ENCODE data around the gene RGS7.

RGS7 gene

GRCh38 chr1:240843798-240844197 lies 513.2 kb downstream of the RGS7 start:
- TF ChIP-seq EZH2phosphoT487 (IDR thresholded peaks at IDR 0.05; ENCODE audit: borderline replicate concordance) (no peak), CTCF (conservative IDR thresholded peaks at IDR 0.05; ENCODE audit: low read length) (no peak)
- H3K36me3 ChIP-seq (ENCODE audit: insufficient read depth, low read length): no peaks in the 10 kb centered on the region
- H3K9ac ChIP-seq (ENCODE audit: low read depth, low read length, poor library complexity, severe bottlenecking): no peak overlapping the region
- no peaks in the 10 kb centered on the region for H3K9me3 ChIP-seq (ENCODE audit: insufficient read depth, low read depth, low read length)
- no peaks in the 10 kb centered on the region for H3K79me2 ChIP-seq (ENCODE audit: insufficient read depth, low read length)
- H3K9me2 ChIP-seq (replicated peaks; ENCODE audit: low read depth, low read length): no peaks in the 10 kb centered on the region
- no peak overlapping the region for H2AFZ ChIP-seq (ENCODE audit: low read length)
- H3F3A ChIP-seq (ENCODE audit: low read depth): no peaks in the 10 kb centered on the region
- no peaks in the 10 kb centered on the region for H4K20me1 ChIP-seq (ENCODE audit: insufficient read depth, low read length, poor library complexity, severe bottlenecking)
- no peaks in the 10 kb centered on the region for H3K4me1 ChIP-seq (ENCODE audit: insufficient read depth, low read length, poor library complexity, severe bottlenecking)
- H3K27me3 ChIP-seq (ENCODE audit: insufficient read depth, low read length, poor library complexity, severe bottlenecking): no peaks in the 10 kb centered on the region
- no peak overlapping the region for H3K4me2 ChIP-seq (ENCODE audit: low read depth, low read length, poor library complexity, severe bottlenecking)
- no peak overlapping the region for H3K4me3 ChIP-seq (ENCODE audit: low read length, poor library complexity, severe bottlenecking)

GRCh38 chr1:240836271-240836670 lies 520.7 kb downstream of the RGS7 start:
- no peaks in the 10 kb centered on the region for H3K9me2 ChIP-seq (replicated peaks; ENCODE audit: low read depth, low read length)
- no peak overlapping the region for H3K4me2 ChIP-seq (ENCODE audit: low read depth, low read length, poor library complexity, severe bottlenecking)
- H3K9ac ChIP-seq (ENCODE audit: low read depth, low read length, poor library complexity, severe bottlenecking): no peak overlapping the region
- no peaks in the 10 kb centered on the region for H3F3A ChIP-seq (ENCODE audit: low read depth)
- H3K4me1 ChIP-seq (ENCODE audit: insufficient read depth, low read length, poor library complexity, severe bottlenecking): no peaks in the 10 kb centered on the region
- no peak for TF ChIP-seq CTCF (conservative IDR thresholded peaks at IDR 0.05; ENCODE audit: low read length)
- TF ChIP-seq EZH2phosphoT487 (IDR thresholded peaks at IDR 0.05; ENCODE audit: borderline replicate concordance): no peak
- no peaks in the 10 kb centered on the region for H3K9me3 ChIP-seq (ENCODE audit: insufficient read depth, low read depth, low read length)
- no peaks in the 10 kb centered on the region for H3K79me2 ChIP-seq (ENCODE audit: insufficient read depth, low read length)
- no peaks in the 10 kb centered on the region for H4K20me1 ChIP-seq (ENCODE audit: insufficient read depth, low read length, poor library complexity, severe bottlenecking)
- no peaks in the 10 kb centered on the region for H3K36me3 ChIP-seq (ENCODE audit: insufficient read depth, low read length)
- no peaks in the 10 kb centered on the region for H3K27me3 ChIP-seq (ENCODE audit: insufficient read depth, low read length, poor library complexity, severe bottlenecking)
- H3K4me3 ChIP-seq (ENCODE audit: low read length, poor library complexity, severe bottlenecking): no peak overlapping the region
- no peak overlapping the region for H2AFZ ChIP-seq (ENCODE audit: low read length)

- no peaks in the 10 kb centered on the region for H3F3A ChIP-seq (ENCODE audit: low read depth)
- H2AFZ ChIP-seq (ENCODE audit: low read length): no peak overlapping the region
- no peak overlapping the region for H3K9ac ChIP-seq (ENCODE audit: low read depth, low read length, poor library complexity, severe bottlenecking)
- no peaks in the 10 kb centered on the region for H3K36me3 ChIP-seq (ENCODE audit: insufficient read depth, low read length)
- no peaks in the 10 kb centered on the region for H3K9me3 ChIP-seq (ENCODE audit: insufficient read depth, low read depth, low read length)
- H3K4me3 ChIP-seq (ENCODE audit: low read length, poor library complexity, severe bottlenecking): no peak overlapping the region
- no peaks in the 10 kb centered on the region for H3K79me2 ChIP-seq (ENCODE audit: insufficient read depth, low read length)
- no peaks in the 10 kb centered on the region for H3K9me2 ChIP-seq (replicated peaks; ENCODE audit: low read depth, low read length)
- H3K27me3 ChIP-seq (ENCODE audit: insufficient read depth, low read length, poor library complexity, severe bottlenecking): no peaks in the 10 kb centered on the region
- H3K4me2 ChIP-seq (ENCODE audit: low read depth, low read length, poor library complexity, severe bottlenecking): no peak overlapping the region
- TF ChIP-seq CTCF (conservative IDR thresholded peaks at IDR 0.05; ENCODE audit: low read length) (no peak), EZH2phosphoT487 (IDR thresholded peaks at IDR 0.05; ENCODE audit: borderline replicate concordance) (no peak)
- H4K20me1 ChIP-seq (ENCODE audit: insufficient read depth, low read length, poor library complexity, severe bottlenecking): no peaks in the 10 kb centered on the region
- H3K4me1 ChIP-seq (ENCODE audit: insufficient read depth, low read length, poor library complexity, severe bottlenecking): no peaks in the 10 kb centered on the region
Observed at GRCh38 chr1:240835291-240835690, 521.7 kb downstream of the RGS7 start.
